COLO668 (cell line): Measurements from ENCODE around the gene DOCK3.
A peak's percentile ranks its signal among the peaks of the same experiment; 100 is the strongest.
"Not testable (repeated sequence)": the region's sequence is repeated elsewhere in the genome, so short reads cannot be mapped to it uniquely, and the experiment has no call there.

Source experiments
- DNase-seq: peaks from one replicate; lab custom pipeline; 2025; ENCODE audit not compliant: unreplicated experiment; lab: John Stamatoyannopoulos, UW

Gene DOCK3

GRCh38 chr3:51283421-51283820, 608.7 kb downstream of the DOCK3 start:
- no peak for DNase-seq

- DNase-seq = no peak
Measured at GRCh38 chr3:51295625-51296024, 620.9 kb downstream of the DOCK3 start.

GRCh38 chr3:51297333-51297732, 622.6 kb downstream of the DOCK3 start:
- DNase-seq = no peak

GRCh38 chr3:51304230-51304629, 629.5 kb downstream of the DOCK3 start:
- DNase-seq = no peak

GRCh38 chr3:51306093-51306492, 631.4 kb downstream of the DOCK3 start:
- no peak for DNase-seq

- no peak for DNase-seq
Measured at GRCh38 chr3:51307458-51307857, 632.7 kb downstream of the DOCK3 start.

DNA sequence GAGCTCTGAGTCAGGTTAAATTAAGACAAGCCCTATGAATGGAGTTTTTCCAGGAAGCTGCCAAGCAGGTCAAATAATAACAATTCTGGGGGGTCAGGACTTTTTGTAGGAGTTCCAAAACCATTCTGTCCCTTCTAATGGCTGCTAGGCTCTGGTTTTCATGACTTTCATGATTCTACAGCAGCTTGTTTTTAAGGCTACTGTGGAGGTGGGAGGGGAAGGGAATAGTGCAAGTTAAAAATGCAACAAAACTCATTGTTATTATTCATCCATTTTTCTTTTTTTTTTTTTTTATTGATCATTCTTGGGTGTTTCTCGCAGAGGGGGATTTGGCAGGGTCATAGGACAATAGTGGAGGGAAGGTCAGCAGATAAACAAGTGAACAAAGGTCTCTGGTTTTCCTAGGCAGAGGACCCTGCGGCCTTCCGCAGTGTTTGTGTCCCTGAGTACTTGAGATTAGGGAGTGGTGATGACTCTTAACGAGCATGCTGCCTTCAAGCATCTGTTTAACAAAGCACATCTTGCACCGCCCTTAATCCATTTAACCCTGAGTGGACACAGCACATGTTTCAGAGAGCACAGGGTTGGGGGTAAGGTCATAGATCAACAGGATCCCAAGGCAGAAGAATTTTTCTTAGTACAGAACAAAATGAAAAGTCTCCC, 633.3 kb downstream of the DOCK3 start:
- DNase-seq = not testable (repeated sequence)

- no peak for DNase-seq
Measured at GRCh38 chr3:51311055-51311454, 636.3 kb downstream of the DOCK3 start.

DNA sequence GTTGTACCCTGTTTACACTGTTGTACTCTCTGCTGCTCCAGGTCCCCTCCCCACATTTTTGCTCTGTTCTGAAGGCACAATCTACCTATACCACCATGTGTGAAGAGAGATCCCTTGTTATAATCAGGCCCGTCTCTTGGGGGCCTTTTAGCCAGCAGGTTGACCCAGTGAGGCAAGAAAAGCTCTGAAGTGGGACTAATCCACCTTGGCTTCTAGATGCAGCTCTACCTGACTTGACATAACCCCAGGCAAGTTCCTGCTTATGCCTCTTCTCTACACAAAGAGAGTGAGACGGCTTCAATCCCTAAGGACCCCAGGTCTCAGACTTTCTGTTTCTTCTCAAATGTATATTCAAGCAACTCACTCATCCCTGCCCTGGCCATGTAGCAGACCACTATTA, 653.5 kb downstream of the DOCK3 start:
- DNase-seq = no peak

DNA sequence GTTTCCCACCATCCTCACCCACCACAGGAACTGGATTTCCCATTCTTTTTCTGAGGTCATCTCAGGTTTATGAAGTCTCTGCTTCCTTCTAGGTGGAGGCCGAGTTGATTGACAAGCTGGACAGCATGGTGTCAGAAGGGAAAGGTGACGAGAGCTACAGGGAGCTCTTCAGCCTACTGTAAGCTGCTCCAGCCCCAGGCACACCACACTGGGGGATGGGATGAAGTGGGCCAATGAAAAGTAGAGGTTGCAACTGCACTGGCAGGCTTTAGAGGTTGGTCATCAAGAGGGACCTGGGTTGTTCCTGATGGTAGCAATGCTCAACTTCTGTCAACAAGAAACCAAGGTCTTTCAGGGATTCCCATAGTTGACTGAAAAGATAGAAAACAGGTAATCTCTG, 655.3 kb downstream of the DOCK3 start:
- no peak for DNase-seq

DNA sequence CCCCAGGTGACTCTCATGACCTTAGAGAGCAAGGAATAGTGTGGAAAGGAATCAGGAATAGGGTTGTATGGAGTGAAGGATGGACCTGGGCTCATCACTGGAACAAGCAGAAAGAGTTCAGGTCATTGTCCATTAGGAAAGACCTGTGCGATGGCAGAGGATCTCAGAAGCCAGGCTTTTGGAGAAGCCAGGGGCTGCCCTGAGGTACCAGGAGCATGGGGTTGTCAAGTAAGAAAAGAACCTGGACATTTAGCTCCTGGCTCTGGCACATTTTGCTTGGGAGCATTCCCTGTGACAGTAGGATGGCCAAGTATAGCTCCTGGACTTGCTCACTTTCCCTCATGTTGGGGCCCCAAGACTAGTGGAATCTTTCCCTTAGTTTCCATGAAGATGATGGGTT, 657.4 kb downstream of the DOCK3 start:
- DNase-seq = no peak

DNA sequence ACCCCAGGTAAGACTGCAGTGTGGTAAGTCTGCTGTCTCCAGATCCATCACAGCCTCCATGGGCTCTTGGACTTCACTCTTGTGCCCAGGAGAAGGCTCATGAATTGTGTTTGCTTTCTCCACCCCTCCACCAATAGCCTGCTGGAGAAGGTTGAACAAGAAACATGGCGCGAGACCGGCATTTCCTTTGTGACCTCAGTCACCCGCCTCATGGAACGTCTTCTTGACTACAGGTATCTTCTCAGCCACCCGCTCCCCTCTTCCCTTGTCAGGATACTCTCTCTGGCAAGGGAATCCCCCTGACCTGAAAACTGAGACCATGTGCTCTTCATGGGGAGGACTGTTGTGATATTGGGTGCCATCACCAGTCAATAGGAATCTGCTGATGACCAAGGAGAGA, 658.3 kb downstream of the DOCK3 start:
- no peak for DNase-seq

GRCh38 chr3:51336261-51336660, 661.5 kb downstream of the DOCK3 start:
- DNase-seq = no peak

- DNase-seq = no peak
Measured at GRCh38 chr3:51337666-51338065, 662.9 kb downstream of the DOCK3 start.

- peak; percentile 25 for DNase-seq
Measured at GRCh38 chr3:51338632-51339031, 663.9 kb downstream of the DOCK3 start.

- DNase-seq = no peak
Measured at GRCh38 chr3:51340013-51340829, 665.5 kb downstream of the DOCK3 start.

- DNase-seq = no peak
Measured at GRCh38 chr3:51340989-51341636, 666.4 kb downstream of the DOCK3 start.

DNA sequence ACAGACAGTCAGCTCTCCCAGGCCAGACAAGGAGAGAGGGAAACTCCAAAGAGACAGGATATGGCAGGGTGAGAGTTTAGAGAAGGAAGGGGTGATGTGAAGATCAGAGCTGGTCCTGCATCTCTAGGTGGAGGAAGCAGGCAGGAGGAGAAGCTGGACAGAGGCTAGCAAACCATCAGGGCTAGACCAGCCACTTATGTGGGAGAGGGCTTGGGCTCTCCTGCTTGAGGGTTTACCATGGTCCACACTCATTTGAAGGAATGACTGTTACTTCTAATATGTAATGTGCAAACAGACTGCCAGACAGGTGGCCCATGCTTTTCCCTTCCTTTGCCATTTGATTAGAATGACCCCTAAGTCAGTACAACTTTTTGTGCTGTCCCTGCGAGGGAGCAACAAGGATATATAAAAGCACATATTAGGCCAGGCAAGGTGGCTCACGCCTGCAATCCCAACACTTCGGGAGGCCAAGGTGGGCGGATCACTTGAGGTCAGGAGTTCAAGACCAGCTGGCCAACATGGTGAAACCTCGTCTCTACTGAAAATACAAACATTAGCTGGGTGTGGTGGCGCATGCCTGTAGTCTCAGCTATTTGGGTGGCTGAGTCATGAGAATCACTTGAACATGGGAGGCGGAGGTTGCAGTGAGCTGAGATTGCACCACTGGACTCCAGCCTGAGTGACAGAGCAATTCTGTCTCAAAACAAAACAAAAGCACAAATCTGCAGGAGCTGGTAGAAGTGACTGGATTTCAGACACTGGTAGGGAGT, 669.4 kb downstream of the DOCK3 start:
- DNase-seq = no peak

DNA sequence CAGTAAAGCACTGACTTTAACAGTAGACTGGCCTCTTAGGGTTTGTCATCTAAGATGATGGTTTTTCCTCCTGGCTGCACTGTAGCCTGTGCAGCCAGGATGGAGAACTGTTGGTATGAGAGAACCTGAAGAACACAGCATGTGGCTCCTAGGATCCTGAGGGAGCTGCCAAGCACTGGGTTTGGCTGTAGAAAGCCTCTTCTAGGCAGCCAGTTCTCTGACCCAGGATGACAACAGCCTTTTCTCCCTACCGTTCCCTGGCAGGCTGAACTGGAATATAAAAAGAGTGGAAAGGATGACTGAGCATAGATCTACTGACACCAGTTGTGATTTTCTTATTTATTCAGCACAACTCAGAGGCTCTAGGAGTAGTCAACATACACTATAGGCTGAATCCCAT, 676.0 kb downstream of the DOCK3 start:
- no peak for DNase-seq

DNA sequence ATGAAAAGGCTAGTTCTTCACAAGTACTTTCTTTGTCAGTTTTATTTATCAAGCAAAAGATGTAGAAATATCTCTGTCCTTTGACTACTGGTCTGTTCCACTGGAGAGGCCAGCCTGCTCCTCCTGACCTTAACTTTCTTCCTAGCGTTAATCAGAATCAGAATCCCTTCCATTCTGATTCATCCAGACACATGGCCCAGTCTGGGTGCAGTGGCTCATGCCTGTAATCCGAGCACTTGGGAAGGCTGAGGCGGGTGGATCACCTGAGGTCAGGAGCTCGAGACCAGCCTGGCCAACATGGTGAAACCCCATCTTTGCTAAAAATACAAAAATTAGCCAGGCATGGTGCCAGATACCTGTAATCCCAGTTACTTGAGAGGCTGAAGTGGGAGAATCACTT, 678.4 kb downstream of the DOCK3 start:
- no peak for DNase-seq

DNA sequence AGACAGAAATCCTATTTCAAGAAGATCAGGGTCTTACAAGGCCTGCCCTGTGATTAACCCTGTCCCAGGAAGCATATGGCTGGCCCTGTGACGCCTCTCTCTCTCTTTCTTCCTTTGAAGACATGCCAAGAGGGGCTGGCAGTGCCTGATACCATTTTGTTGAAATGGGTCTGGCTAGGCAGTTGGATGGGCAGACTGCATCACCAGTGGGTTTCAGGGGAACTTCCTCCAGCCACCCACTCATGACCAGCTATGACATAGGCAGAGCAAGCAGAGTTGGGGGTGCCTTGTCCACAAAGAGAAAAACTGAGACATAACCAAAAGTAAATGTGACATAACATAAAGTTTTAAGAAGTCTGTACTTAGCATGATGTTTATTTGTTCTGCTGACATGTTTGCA, 679.0 kb downstream of the DOCK3 start:
- DNase-seq = no peak
